Activated T-helper 1 cell treated with anti-CD3 and anti-CD28 coated beads, Interleukin-12 subunit alpha, Interleukin-12 subunit beta, Interleukin-2, Interleukin-4 antibody, amounts not matched to agents 30 ng/mL and 10 ng/mL and 1 ng/mL, durations not matched to agents 14 hours and 24 hours and 36 hours (primary cell): ENCODE measurements around the gene GSTM4. TPM values are rescaled to one million over a fixed set of nuclear protein-coding genes. Genes with fewer than 3 reads are reported as not detected.

Source experiments
- DNase-seq: peaks from one replicate; pipeline ENCODE4 v3.0.0; 2021; ENCODE audit warnings: low spot score
- H3K27ac Mint-ChIP-seq: one replicate; pipeline ENCODE4 v1.8.0; 2021; ENCODE audit warnings: mild to moderate bottlenecking, mixed read lengths
- H3K27me3 Mint-ChIP-seq: one replicate; pipeline ENCODE4 v1.8.0; 2022; ENCODE audit warnings: mild to moderate bottlenecking, moderate library complexity, mixed read lengths; ENCODE audit not compliant: insufficient read depth
- H3K36me3 Mint-ChIP-seq: one replicate; pipeline ENCODE4 v1.8.0; 2021; ENCODE audit warnings: low read depth, mixed read lengths
- H3K4me1 Mint-ChIP-seq: one replicate; pipeline ENCODE4 v1.8.0; 2021; ENCODE audit warnings: low read depth, mixed read lengths
- H3K4me3 Mint-ChIP-seq: one replicate; pipeline ENCODE4 v1.8.0; 2021; ENCODE audit warnings: mild to moderate bottlenecking, moderate library complexity, mixed read lengths
- H3K9me3 Mint-ChIP-seq: one replicate; pipeline ENCODE4 v1.8.0; 2021; ENCODE audit warnings: mixed read lengths
- intact Hi-C: fragments of 100-400 bp; cut with micrococcal nuclease; formaldehyde crosslinking; loops from one replicate; pipeline ENCODE4 v1.15.1; 2024
- total RNA-seq: library from RNA; stranded (reverse); gene quantifications from 2 replicates; pipeline ENCODE4 v1.2.3, GENCODE V29; 2022

The GSTM4 gene
- total RNA-seq, 1 donor from 2014 or later, result 6.5 TPM

- Mint-ChIP-seq H3K27me3 (peaks cover 2% of the 10 kb centered on the region), H3K4me3 (peak overlapping the region; percentile 95), H3K9me3 (no peaks in the 10 kb centered on the region), H3K36me3 (peaks cover 1% of the 10 kb centered on the region), H3K27ac (peak overlapping the region; percentile 97), H3K4me1 (peaks cover 66% of the 10 kb centered on the region)
- DNase-seq, result no peak
- intact Hi-C loops, result loop anchor here (1.0 to 5.0 kb wide), 9 partner anchors 48 to 786 kb away; partner anchors contain the start of genes ATXN7L2, GSTM1, GSTM2 and KCNC4
Measured at GRCh38 chr1:109620401-109620791, 35.5 kb upstream of the GSTM4 start.

- Mint-ChIP-seq H3K4me3 (peak overlapping the region; percentile 95), H3K27ac (peak overlapping the region; percentile 97), H3K9me3 (no peaks in the 10 kb centered on the region), H3K4me1 (peaks cover 64% of the 10 kb centered on the region), H3K27me3 (peaks cover 2% of the 10 kb centered on the region), H3K36me3 (peaks cover 2% of the 10 kb centered on the region)
- DNase-seq, result peak; percentile 96
- intact Hi-C loops, result loop anchor here (1.0 to 5.0 kb wide), 12 partner anchors 35 to 786 kb away; partner anchors contain the start of genes ATXN7L2, GNAI3, GSTM1 and GSTM2
Measured at GRCh38 chr1:109620841-109621286, 35.0 kb upstream of the GSTM4 start.

DNA sequence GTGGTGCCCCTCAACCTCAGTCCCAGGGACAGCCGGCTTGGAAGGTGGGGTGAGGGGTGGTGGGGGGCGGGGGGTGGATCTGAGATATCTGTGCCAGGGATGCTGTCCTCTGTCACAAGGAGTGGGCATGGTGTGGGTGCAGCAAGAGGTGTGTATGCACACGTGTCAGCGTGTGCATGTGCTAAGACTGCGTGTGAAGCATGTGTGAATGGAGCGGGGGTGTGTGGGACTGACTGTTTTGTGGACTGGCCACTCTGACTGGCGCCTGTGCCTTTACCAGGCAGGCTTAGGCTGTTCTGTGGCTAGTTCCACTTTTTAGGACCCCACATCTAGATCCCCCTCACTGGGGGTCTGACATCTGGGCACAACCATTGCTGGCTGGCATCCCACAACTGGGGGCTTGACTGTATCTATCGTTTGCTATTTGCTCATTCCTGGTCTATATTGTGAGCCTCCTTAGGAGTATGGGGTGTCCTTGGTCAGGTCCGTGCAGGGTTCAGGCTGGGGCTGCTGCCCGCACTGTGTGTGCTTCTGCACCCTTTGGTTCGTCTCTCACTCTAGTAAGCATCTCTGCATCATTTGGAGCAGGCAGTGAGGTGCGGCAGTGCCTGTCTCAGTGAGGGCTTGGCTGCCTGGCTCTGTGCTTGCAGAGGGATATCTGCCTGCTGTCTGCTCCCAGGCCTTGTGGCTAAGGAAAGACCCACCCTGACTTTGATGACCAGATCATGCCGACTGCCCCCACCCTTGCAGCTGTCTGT is 34.3 kb upstream of the GSTM4 start:
- Mint-ChIP-seq H3K4me3 (peak overlapping the region; percentile 95), H3K36me3 (peaks cover 8% of the 10 kb centered on the region), H3K27me3 (peaks cover 2% of the 10 kb centered on the region), H3K4me1 (peaks cover 57% of the 10 kb centered on the region), H3K9me3 (no peaks in the 10 kb centered on the region), H3K27ac (peak overlapping the region; percentile 97)
- intact Hi-C loops, result loop anchor here (1.0 to 5.0 kb wide), 10 partner anchors 35 to 785 kb away; partner anchors contain the start of genes ATXN7L2, GNAI3, GSTM1 and GSTM2
- no peak for DNase-seq

DNA sequence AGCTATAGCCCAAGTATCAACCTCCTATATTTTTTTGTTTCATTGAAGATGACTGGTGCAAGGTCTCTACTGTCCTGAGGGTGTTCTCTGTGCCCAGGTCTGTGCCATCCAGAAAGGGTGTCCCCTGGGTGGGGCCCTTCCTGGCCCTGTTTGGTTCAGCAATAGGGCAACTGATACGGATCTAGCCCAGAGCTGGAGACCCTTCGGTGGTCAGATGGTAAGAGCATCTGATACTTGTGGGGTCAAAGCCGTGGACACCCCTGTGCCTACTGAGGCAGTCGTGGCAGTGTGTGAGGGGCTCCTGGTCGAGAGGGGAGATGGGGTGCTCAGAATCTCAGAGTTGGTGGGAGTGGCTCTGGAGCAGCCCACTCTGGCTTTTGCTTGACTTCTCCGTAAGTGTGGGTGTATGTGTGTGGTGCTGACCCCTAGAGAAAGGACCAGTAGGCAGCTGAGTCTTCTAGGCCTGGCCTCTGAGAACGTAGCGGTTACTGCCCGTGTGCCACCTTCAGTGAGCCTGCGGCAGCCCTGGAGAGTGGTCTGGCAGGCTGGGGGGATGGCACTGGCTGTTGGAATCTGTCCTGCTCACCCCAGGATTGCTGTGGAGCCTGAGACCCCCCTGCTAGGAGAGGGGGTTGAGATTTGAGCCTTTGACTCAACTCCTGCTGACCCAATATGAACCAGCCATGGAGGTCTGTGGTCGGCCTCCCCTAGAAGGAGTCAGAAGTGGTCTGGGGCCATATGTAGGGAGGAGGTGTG is 33.6 kb upstream of the GSTM4 start:
- DNase-seq, result no peak
- H3K9me3 Mint-ChIP-seq, result no peaks in the 10 kb centered on the region

DNA sequence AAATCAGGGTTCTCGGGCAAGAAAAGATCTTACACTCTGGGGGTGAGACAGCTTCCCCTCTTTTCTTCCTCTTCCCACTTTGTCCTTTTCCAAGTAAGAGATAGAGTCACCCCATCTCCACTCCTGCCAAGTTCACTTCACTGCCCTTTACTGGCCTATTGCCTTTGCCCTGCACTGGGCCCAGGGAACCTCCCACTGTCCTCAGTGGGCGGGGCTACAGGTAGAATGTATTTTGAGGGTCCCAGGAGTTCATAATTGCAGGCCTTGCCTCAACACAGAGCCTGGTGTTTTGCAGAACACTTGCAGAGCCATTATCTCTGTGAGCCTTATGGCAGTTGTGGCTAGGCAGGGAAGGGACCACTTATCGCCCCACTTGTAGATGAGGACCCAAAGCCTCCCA is 33.0 kb upstream of the GSTM4 start:
- peaks cover 45% of the 10 kb centered on the region for H3K4me1 Mint-ChIP-seq
- intact Hi-C loops, result loop anchor here (5.0 kb wide), 2 partner anchors 141 to 269 kb away; partner anchors contain the start of gene ATXN7L2
- H3K4me3 Mint-ChIP-seq, result peak overlapping the region; percentile 95
- no peak overlapping the region for H3K27ac Mint-ChIP-seq
- no peak for DNase-seq
- H3K9me3 Mint-ChIP-seq, result no peaks in the 10 kb centered on the region
- H3K27me3 Mint-ChIP-seq, result peaks cover 2% of the 10 kb centered on the region
- peaks cover 12% of the 10 kb centered on the region for H3K36me3 Mint-ChIP-seq

More for the DNA sequence above, 33.6 kb upstream of the GSTM4 start:
- H3K36me3 Mint-ChIP-seq, result peaks cover 9% of the 10 kb centered on the region
- intact Hi-C loops, result loop anchor here (5.0 kb wide), 2 partner anchors 140 to 270 kb away; partner anchors contain the start of gene ATXN7L2
- peaks cover 49% of the 10 kb centered on the region for H3K4me1 Mint-ChIP-seq
- peaks cover 2% of the 10 kb centered on the region for H3K27me3 Mint-ChIP-seq
- H3K27ac Mint-ChIP-seq, result peak overlapping the region; percentile 74
- peak overlapping the region; percentile 95 for H3K4me3 Mint-ChIP-seq

GRCh38 chr1:109623601-109624161 is 32.2 kb upstream of the GSTM4 start:
- H3K4me3 Mint-ChIP-seq, result peak overlapping the region; percentile 95
- H3K27ac Mint-ChIP-seq, result peak overlapping the region; percentile 80
- H3K4me1 Mint-ChIP-seq, result peaks cover 41% of the 10 kb centered on the region
- intact Hi-C loops, result loop anchor here (5.0 kb wide), 2 partner anchors 141 to 269 kb away; partner anchors contain the start of gene ATXN7L2
- no peak for DNase-seq
- no peaks in the 10 kb centered on the region for H3K9me3 Mint-ChIP-seq
- peaks cover 2% of the 10 kb centered on the region for H3K27me3 Mint-ChIP-seq
- H3K36me3 Mint-ChIP-seq, result peaks cover 17% of the 10 kb centered on the region

GRCh38 chr1:109624201-109625010 is 31.5 kb upstream of the GSTM4 start:
- intact Hi-C loops, result loop anchor here (5.0 kb wide), 2 partner anchors 142 to 268 kb away; partner anchors contain the start of gene ATXN7L2
- Mint-ChIP-seq H3K4me3 (peak overlapping the region; percentile 37), H3K27ac (peak overlapping the region; percentile 52), H3K9me3 (no peaks in the 10 kb centered on the region), H3K27me3 (peaks cover 2% of the 10 kb centered on the region), H3K4me1 (peaks cover 33% of the 10 kb centered on the region), H3K36me3 (peaks cover 19% of the 10 kb centered on the region)
- DNase-seq, result no peak

- intact Hi-C loops, result no loop called here
- peaks cover 28% of the 10 kb centered on the region for H3K4me1 Mint-ChIP-seq
- H3K36me3 Mint-ChIP-seq, result peaks cover 25% of the 10 kb centered on the region
- H3K9me3 Mint-ChIP-seq, result no peaks in the 10 kb centered on the region
- no peak overlapping the region for H3K4me3 Mint-ChIP-seq
- DNase-seq, result no peak
- no peaks in the 10 kb centered on the region for H3K27me3 Mint-ChIP-seq
- H3K27ac Mint-ChIP-seq, result no peak overlapping the region
Measured at GRCh38 chr1:109625176-109625575, 30.7 kb upstream of the GSTM4 start.

- H3K27me3 Mint-ChIP-seq, result no peaks in the 10 kb centered on the region
- H3K4me1 Mint-ChIP-seq, result peaks cover 26% of the 10 kb centered on the region
- peak overlapping the region; percentile 76 for H3K27ac Mint-ChIP-seq
- H3K36me3 Mint-ChIP-seq, result peaks cover 25% of the 10 kb centered on the region
- intact Hi-C loops, result no loop called here
- DNase-seq, result no peak
- H3K9me3 Mint-ChIP-seq, result no peaks in the 10 kb centered on the region
- H3K4me3 Mint-ChIP-seq, result no peak overlapping the region
Measured at GRCh38 chr1:109625601-109626560, 30.0 kb upstream of the GSTM4 start.

- H3K27ac Mint-ChIP-seq, result no peak overlapping the region
- no peaks in the 10 kb centered on the region for H3K27me3 Mint-ChIP-seq
- H3K4me3 Mint-ChIP-seq, result no peak overlapping the region
- no peaks in the 10 kb centered on the region for H3K9me3 Mint-ChIP-seq
- peaks cover 26% of the 10 kb centered on the region for H3K36me3 Mint-ChIP-seq
- peaks cover 22% of the 10 kb centered on the region for H3K4me1 Mint-ChIP-seq
- DNase-seq, result no peak
- intact Hi-C loops, result no loop called here
Measured at GRCh38 chr1:109626682-109627408, 29.1 kb upstream of the GSTM4 start.
